HG03558 (cell line): ENCODE measurements around the gene NNMT.

Experiments
- ATAC-seq: cut with Tn5 transposase; IDR thresholded peaks from one replicate; pipeline ENCODE4 v1.9.1; 2021; ENCODE audit warnings: moderate number of reproducible peaks; ENCODE audit not compliant: unreplicated experiment; ENCODE audit errors: extremely low read depth

NNMT gene

DNA sequence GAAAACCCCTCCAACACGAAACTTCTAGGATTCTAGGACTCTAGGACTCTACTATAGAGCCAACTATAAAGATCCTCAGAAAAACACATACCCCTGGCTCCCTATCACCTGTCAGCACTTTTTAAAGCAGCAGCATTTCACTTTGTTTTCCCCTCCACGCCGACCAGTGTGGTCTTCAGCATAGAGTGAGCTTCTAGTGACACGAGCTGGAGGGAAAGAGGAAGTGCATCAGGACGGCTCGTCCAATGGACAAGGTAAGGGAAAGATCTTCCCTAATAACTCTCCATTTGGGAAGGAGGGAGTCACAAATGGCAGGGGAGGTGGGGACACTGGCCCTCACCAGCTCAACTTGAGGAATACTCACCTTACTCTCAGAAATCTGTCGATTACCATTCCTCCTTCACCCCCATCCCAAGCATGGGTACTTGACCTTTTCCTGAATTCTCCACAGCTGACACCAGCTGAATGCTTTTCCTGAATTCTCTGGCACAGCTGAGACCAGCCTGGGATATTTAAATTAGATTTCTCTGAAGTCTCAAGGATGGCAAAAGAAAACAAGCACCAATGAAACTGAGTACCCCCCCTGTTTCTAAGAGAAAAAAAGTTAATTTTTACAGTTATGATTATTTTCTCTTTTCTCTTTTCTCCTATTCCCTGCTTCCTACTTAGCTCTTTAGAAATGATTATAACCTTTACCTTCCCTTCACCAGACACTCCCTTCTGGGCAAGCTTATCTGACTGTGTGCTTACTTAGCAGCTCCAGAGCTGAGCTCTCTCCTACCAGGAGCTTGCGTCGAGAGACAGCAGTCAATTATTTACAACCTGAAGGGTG is 33.3 kb upstream of the NNMT start:
- no peak for ATAC-seq

DNA sequence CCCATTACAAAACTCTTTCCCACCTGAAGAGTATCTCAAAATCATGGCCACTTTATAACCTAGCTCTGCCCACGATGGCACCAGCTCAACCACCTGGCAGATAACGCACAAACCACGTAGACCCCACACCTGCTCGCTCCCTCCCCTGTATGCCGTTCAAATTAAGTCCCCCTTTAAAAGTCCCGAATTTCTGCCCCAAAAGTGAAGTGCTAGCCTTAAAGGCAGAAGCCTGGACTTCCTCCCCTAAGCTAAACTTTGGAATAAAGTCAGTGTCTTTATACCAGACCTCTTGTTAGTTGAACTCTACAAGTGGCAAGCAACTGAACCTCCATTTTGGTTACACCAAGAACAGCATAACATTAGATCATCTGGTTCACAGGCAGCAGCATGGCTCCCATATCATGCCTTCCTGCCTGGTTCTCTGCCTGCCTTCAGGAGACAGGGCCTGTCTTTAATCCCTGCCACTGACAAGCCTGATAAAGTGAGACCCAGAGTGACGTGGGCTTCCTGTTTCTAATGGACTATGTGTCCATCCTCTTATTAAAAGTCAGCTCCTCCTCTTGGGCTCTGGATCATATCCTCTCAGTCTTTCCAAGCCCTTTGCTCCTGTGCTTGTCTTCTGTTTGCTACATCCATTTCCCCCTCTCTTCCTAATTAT is 32.6 kb upstream of the NNMT start:
- ATAC-seq: no peak

- ATAC-seq: no peak
Observed at GRCh38 chr11:114264381-114264780, 31.8 kb upstream of the NNMT start.

GRCh38 chr11:114265122-114265878 is 30.9 kb upstream of the NNMT start:
- ATAC-seq: no peak

DNA sequence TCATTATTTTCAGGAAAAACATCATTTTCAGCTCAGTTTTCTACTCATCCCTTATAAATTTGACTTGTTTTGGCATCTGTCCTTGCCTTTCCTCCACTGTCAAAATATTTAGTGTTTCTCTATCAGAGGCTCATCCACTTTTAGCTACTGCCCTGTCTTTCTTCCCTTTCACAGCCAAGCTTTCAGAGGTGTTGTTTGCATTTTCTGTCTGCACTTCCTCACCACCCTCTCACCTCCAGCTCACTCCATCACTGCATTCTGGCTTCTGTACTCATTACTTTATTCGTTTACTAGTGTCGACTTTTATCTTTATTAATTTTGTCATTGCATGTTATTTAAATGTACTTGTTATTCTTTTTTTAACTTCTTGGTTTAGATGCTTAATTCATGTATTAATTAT is 26.7 kb upstream of the NNMT start:
- no peak for ATAC-seq

GRCh38 chr11:114270531-114271270 is 25.5 kb upstream of the NNMT start:
- ATAC-seq: no peak

GRCh38 chr11:114271316-114271715 is 24.9 kb upstream of the NNMT start:
- ATAC-seq: no peak

- ATAC-seq: no peak
Observed at GRCh38 chr11:114272311-114272710, 23.9 kb upstream of the NNMT start.

DNA sequence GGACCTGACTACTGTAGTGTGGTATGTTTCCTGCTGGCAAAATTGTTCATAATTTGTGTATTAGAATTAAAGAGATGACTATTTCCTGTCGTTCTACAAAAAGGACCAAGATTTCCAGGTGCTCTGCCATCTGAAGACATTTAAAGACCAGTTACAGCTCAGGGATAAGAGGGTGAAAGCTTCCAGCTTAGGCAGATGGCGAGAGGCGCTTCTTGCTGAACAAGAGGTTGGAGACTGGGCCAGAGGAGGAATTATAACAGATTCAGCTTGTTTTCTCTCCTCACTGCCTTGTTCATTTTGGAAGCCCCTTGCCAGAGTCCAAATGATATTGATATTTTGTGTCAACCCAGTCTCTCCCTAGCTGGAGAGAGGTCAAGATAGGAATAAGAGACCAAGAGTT is 23.1 kb upstream of the NNMT start:
- ATAC-seq: no peak

DNA sequence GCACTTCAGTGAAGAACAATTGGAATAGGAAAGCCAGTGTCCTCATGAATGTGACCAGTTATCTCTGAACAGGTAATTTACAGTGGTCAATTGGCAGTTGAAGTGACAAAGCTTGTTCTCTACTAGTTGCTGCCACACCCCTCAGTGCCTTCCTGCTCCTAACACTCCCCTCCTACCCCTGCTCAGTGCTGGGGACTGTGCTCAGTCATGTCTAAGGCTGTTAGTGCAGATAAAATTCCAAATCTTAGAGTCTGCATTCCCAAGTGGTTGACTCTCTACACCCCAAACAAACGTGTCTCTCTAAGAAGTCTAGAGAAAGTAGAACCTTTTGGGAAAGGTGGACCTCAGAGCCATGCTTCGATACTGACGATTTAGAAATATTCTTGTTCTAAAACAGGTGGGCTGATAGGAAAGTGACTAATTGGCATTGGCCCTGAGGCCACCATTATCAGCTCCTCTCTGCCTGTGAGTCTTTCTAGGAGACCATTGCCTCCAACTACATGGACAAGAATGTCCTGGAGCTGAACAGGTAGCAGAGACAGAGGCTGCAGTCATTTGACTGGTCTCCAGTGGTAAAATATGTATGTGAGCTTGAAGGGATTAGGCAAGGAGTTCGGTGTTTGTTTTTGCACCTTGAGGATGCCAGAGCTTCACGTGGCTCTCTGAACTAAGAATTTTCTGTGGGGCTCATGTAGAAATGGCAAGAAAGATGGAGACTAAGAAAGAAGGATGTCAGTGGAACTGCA is 22.1 kb upstream of the NNMT start:
- ATAC-seq: no peak

- ATAC-seq: no peak
Observed at GRCh38 chr11:114274637-114275036, 21.6 kb upstream of the NNMT start.

DNA sequence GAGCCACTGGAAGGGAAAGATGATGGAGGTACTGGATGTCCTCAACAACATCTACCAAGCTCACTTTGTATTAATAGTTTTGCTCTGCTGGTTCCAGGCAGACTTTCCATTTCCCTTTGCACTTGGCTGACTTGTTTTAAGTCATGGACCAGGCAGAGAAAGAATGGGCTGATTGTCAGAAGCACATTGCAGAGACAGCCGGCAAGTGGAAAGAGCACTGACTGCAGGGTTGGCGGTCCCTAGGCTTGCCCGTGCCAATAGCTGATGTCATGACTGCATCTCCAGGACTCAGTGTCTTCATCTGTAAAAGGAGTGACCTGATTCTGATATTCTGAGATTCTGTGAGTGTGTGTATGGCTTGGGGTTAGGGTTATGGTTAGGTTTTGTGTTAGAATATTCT is 20.9 kb upstream of the NNMT start:
- ATAC-seq: no peak

DNA sequence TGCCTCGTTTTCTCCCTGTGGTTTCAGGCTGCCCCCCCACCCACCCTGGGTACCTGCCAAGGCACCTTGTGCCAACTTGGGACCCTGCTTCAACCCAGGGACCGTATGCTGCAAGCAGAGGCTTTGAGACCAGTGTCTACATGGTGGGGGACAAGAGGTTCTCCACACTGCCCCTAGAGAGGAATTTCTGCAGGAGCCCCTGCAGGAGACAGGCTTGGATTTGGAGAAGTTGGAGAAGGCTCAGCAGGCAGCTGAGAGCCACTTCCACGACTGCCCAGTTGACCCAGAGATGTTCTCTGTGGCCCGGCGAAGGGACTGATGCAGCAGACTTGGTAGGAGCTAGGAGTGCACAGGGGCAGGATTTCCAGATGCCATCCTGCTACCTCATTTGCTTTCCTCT is 20.1 kb upstream of the NNMT start:
- ATAC-seq: no peak

GRCh38 chr11:114277637-114278341 is 18.4 kb upstream of the NNMT start:
- ATAC-seq: no peak

- ATAC-seq: no peak
Observed at GRCh38 chr11:114278342-114279065, 17.7 kb upstream of the NNMT start.

GRCh38 chr11:114279792-114280546 is 16.2 kb upstream of the NNMT start:
- ATAC-seq: no peak

DNA sequence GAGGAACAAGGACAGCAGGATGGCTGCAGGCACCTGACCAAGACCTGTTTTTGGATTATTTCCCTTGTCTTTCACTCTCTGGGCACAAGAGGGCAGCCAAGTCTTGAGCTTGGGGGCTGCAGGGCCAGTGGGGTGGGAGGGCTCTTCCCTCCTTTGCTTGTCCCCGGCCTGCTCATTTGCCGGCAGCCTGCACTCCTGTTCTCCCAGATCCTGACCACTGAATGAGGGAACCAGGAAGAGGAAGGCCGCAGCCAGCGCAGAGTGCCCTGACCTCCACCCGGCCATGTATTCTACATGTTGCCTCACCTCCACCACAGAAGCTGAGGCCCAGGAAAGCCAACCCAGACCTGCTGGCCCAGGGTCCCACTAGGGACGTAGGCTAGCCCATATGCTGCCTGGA is 15.5 kb upstream of the NNMT start:
- no peak for ATAC-seq

DNA sequence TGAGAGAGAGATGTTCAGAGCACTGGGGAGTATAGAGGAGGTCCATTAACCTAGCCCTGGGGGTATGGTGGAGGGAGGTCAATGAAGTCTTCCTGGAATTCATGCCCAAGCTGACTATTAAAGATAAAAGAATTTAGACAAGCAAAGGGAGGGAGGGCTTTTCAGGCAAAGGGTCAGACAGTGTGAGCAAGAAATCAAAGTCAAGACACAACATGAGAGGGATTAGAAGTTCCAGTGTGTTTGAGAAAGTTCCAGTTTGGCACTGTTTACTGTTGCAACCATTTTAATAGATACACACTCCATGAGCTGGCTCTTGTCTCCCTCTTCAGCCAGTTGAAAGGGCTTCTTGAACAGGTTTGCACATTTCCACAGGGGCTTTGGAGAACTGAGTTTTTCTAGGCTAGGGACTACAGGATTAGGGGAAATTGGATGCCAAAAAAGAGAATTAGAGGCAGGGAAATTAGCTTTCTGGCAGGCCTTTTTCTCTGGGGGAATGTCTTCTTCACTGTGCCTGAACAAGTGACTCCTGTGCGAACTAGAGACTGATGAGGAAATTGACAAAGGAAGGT is 14.7 kb upstream of the NNMT start:
- ATAC-seq: no peak
